SK-MEL-5 (cell line): ENCODE measurements around the gene GUF1. TPM values are rescaled to one million over a fixed set of nuclear protein-coding genes. Genes with fewer than 3 reads are reported as not detected.

Experiments
- DNase-seq: peaks from one replicate; pipeline ENCODE4 v3.0.0-alpha.2; 2016; ENCODE audit warnings: low read depth, low spot score
- in situ Hi-C: cut with HindIII; loops from 2 replicates; pipeline ENCODE4 v1.10.0; 2016; ENCODE audit warnings: low sequenced_read_pairs, high pct_unique_total_duplicates, low pct_unique_long_range_greater_than_20kb
- polyA plus RNA-seq, 2 experiments: library from polyadenylated mRNA; depleted of rRNA; stranded (reverse); fragments of >200 nt; gene quantifications; 2 replicates each; pipeline ENCODE4 v1.2.3, GENCODE V29; 2015
- total RNA-seq: library from RNA; depleted of rRNA; stranded (reverse); fragments of >200 nt; shearing (Covaris generic); gene quantifications from 2 replicates; pipeline ENCODE4 v1.2.3, GENCODE V29; 2014; rRNA removed

Gene GUF1, protein sequence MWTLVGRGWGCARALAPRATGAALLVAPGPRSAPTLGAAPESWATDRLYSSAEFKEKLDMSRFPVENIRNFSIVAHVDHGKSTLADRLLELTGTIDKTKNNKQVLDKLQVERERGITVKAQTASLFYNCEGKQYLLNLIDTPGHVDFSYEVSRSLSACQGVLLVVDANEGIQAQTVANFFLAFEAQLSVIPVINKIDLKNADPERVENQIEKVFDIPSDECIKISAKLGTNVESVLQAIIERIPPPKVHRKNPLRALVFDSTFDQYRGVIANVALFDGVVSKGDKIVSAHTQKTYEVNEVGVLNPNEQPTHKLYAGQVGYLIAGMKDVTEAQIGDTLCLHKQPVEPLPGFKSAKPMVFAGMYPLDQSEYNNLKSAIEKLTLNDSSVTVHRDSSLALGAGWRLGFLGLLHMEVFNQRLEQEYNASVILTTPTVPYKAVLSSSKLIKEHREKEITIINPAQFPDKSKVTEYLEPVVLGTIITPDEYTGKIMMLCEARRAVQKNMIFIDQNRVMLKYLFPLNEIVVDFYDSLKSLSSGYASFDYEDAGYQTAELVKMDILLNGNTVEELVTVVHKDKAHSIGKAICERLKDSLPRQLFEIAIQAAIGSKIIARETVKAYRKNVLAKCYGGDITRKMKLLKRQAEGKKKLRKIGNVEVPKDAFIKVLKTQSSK
- 32.6 and 35.1 TPM in 2 replicates for total RNA-seq
- 28.2 and 43.5 TPM in 2 replicates for polyA plus RNA-seq (2015; cell fraction: cytosol; rRNA removed)
- 38.5 and 43.6 TPM in 2 replicates for polyA plus RNA-seq (2015; cell fraction: nucleus; rRNA removed)

DNA sequence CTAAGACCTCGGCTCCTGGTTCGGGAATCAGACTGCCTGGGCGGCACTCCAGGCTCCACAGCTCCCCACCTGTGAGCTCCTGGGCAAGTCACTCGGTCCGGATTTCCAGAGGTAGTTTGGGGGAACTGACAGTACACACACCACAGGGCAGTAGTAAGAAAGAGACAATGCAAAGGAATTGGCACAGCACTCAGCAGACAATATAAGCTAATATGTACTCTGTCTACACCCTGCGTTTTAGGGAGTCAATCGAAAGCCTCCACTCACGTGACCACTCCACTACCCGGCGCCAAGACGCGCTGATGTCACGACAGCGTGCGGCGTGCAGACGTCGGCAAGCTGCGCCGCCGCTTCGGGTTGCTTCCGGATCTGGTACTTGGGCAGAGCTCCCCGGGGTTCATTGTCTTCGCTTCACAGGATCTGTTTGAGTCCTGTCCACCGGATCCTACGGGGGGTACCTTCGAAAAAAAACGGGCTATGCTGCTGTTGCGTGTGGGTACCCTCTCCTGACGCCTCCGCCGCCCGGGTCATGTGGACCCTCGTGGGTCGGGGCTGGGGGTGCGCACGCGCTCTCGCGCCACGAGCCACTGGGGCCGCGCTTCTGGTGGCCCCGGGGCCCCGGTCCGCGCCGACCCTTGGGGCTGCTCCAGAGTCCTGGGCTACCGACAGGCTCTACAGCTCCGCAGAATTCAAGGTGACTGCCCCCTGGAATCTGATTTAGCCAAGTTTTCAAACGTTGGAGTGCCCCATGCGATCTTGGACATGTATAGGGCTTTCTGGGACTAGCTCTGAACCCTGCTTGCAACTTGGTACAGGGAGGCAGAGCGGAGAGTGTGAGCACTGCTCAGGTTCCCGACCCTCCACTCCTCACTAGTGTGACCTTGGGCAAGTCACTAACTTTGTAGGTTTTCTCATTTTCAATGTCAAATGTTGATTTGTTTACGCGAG, at the start of gene GUF1:
GUF1 (plus strand) TSS at position 327 of the 948 bp plus-strand sequence; CDS start at position 530, 203 bp downstream.
- DNase-seq = peak; percentile 91
- in situ Hi-C loops = no loop called here

DNA sequence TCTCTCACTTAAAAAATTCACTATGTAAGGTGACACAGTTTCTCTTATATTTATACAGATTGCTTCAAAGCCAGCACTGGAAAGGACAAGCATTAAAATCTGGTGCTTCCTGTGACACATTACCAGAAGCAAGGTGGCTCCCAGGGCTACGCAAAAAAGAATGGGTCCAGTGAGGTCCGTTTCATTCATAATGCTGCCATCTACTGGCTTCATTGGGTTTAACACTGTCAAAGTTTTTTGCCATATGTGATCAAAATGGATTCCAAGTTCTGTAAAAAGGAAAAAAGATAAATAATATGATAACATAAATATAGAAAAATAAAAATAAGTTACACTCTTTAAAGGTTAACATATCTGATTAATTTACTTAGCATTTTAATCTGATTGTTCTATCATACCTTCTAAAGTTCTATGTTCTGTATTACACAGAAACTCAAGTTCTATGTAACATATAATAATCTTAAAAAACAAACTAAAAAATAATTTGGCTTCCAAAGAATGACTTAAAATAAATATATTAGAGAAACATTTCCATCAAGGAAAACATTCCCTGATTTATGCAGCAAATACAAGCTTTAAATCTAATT, 48.8 kb upstream of the GUF1 start:
- peak; percentile 78 for DNase-seq
- in situ Hi-C loops = no loop called here

DNA sequence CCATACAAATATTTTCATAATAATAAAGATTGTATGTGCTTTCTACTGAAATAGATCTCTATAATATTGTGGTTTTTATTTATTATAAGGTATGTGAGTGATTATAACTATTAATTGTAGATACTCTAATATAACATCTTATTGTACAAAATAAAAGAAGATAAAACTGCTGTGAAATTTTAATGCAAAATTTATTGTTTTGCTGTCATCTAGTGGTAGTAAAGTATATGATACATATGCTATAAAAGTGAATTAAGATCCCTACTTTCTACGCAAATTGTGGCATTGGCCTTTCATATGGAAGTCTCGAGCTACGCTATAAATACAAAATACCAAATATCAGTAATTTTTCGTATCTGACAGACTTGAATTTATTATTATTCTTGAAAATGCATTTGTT, 46.1 kb upstream of the GUF1 start:
- DNase-seq = no peak
- in situ Hi-C loops = no loop called here

DNA sequence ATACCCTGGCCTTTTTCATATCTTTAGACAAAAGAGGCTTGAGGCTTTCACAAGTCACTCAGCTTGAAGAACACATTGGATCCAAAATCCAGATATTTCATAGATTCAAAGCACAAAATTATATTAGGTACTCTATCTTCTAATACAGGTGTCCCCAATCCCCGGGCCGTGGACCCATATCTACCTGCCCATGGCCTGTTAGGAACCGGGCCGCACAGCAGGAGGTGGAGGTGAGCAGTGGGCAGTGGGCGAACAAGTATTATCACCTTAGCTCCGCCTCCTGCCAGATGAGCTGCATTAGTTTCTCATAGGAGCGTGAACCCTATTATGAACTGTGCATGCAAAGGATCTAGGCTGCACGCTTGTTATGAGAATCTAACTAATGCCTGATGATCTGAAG, 45.5 kb upstream of the GUF1 start:
- no peak for DNase-seq
- in situ Hi-C loops = no loop called here

DNA sequence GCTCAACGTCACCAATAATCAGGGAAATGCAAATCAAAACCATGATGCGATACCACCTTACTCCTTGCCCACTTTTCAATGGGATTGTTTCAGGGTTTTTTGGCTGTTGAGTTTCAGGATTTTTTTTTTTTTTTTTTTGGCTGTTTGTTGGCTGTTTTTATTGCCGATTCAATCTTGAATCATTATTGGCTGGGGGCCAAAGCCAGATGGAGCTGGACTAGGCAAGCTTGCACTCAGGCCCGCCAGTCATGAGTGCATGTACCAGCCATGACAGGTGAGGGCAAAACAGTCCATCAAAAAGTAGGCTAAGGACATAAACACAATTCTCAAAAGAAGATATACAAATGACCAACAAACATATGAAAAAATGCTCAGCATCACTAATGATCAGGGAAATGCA, 40.1 kb upstream of the GUF1 start:
- in situ Hi-C loops = no loop called here
- DNase-seq = no peak

DNA sequence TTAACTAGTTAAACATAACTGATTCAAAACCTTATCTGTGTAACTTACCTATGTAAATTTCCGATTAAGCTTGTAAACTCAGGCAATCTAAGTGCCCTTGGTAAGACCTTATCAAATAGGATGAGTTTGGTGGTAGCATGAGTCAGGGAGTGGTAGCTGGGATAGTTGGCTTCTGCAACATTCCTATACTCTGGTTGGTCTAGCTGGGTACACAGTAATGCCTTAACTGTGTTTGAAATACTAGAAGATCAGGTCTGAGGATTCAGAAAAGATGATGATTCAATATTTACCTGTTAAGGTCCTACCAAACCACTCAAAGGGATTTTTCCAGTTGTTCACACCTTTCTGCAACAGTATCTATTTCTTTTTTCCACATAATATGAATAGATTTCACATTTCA, 32.1 kb upstream of the GUF1 start:
- no peak for DNase-seq

DNA sequence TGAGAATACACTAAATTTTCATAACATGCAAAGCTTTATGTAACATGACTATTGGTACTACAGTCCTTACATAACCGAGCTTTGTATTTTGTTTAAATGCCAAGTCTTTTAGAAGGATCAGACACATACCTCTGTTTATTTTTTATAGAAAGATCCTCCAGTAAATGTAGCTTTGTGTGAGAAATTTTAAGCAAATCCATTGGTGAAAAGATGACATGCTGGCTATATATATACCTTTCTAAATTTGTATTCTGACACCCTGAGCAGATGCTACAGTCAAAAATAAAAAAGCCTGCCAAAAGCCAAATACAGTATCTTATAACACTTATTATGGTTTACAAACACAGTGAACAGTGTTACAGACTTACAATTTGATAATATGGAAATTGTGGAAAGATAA, 26.8 kb upstream of the GUF1 start, which contains the start of gene YIPF7:
YIPF7 (minus strand) TSS at position 201 of the 400 bp plus-strand sequence. CDS start 1,525 bp downstream, outside the sequence.
- in situ Hi-C loops = no loop called here
- no peak for DNase-seq

More for the DNA sequence above, 32.1 kb upstream of the GUF1 start:
- in situ Hi-C loops = no loop called here

DNA sequence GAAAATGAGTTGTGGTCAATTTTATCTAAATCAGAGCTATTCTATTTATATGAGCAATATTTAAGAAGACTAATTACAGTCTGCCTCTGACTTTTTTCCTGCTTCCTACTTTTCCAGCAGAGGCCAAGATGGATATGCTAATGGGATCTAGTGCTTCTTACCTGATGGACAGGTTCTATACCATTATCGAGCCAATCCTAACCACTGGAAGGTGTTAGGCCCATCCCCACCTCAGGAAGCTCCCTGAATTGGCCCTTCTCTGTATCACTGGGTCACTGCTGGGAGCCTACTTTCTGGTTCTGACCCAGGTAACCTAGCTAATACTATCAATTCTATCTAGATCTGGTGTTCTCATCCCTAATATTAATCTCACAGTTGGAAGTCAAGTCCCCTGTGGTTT, 26.2 kb upstream of the GUF1 start:
- no peak for DNase-seq
- in situ Hi-C loops = no loop called here

DNA sequence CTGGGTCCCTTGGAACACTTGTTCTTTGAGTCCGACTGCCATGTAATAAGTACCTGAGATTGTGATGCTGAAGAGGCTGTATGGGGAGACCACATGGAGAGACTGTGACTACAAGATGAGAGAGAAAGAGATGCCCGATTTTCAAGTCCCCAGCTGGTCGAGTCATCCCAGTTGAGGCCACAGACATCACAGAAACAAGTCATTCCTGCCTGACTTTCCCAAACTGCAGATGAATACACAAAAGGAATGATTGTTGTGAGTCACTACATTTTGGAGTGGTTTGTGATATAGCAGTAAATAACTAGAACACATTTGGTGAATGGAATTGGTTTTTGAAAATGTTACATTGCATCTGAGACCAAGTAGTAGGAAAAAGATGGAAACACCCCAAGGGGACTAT, 17.8 kb upstream of the GUF1 start:
- in situ Hi-C loops = no loop called here
- DNase-seq = peak; percentile 23

DNA sequence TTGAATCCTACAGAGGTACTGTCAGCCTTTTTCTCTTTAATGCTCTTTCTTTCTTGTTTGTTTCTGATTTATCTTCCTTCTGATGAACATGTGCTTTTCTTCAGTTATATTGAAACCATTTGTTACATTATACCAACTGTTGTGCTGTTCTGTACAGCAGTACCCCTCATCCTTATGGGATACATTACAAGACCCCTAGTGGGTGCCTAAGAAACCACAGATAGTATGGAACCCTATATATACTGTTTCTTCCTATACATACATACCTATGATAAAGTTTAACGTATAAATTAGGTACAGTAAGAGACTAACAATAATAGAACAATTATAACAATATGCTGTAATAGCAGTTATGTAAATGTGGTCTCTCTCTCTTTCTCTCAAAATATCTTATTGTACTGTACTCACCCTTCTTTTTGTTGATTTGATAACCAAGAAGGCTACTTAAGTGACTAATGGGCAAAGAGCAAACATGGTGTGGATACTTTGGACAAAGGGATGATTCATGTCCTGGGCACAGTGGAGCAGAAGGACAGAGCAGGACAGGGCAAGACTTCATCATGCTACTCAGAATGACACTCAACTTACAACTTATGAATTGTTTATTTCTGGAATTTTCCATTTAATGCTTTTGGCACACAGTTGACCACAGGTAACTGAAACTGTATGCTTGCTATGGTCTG, 16.1 kb upstream of the GUF1 start:
- in situ Hi-C loops = no loop called here
- peak; percentile 4 for DNase-seq

DNA sequence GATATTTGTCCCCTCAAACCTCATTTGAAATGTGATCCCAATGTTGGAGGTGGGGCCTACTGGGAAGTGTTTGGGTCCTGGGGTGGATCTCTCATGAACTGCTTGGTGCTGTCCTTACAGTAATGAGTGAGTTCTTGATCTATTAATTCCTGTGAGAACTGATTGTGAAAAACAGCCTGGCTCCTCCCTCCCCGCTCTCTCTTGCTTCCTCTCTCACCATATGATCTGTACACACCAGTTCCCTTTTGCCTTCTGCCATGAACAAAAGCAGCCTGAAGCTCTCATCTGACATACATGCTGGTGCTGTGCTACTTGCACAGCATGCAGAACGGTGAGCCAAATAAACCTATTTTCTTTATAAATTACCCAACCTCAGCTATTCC, 15.6 kb upstream of the GUF1 start:
- in situ Hi-C loops = no loop called here
- DNase-seq = peak; percentile 10

DNA sequence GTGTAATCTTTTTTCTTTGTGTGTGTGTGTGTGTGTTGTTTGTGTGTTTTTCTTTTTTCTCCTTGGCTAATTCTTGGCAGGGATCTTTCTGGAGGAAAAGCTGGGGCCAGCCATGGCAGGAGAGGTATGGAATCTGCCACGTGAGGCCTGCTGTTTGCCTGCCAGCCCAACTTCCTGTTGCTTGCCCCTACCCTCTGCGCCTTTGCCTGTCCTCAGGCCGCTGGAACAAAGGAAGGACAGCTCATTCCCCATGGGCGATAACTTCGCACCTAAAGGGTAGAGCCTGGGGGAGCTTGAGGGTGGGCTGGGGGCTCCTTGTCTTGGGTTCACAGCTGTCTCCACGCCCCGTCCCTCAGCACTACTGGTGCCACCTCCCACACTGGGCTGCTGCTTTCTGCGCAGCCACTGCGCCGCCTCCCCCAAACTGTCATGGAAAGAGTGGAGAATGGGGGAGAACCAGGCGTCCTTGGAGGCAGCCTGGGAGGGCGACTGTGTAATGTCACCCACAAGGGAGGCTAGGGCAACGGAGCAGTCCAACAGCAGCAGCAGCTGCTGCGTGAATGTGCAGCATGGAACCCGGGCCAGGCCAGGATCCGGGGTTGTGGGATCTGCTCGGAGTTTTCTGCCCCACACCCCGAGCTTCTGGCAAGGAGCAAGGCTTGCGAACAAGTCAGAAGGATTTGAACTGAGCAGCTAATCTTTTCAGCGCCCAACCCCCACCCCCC, 14.5 kb upstream of the GUF1 start:
- in situ Hi-C loops = no loop called here
- no peak for DNase-seq

DNA sequence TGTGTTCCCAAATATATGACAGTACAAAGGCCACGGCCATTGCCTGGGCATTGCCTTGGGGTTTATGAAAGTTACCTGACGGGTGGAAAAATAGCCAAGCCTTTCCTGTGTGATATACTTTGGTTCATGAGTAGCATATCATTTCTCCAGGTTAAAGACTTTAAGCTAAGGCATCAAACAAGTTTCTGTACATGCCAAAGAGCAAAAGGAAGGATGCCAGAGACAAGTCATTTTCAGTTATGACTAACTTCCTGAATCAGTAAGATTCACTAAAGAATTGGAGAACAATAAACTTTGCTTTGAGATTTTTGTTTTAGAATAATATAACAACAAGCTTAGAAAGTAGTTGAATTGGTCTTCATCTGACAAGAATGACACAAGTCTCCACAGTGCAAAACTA, 9.7 kb upstream of the GUF1 start:
- in situ Hi-C loops = no loop called here
- DNase-seq = no peak

DNA sequence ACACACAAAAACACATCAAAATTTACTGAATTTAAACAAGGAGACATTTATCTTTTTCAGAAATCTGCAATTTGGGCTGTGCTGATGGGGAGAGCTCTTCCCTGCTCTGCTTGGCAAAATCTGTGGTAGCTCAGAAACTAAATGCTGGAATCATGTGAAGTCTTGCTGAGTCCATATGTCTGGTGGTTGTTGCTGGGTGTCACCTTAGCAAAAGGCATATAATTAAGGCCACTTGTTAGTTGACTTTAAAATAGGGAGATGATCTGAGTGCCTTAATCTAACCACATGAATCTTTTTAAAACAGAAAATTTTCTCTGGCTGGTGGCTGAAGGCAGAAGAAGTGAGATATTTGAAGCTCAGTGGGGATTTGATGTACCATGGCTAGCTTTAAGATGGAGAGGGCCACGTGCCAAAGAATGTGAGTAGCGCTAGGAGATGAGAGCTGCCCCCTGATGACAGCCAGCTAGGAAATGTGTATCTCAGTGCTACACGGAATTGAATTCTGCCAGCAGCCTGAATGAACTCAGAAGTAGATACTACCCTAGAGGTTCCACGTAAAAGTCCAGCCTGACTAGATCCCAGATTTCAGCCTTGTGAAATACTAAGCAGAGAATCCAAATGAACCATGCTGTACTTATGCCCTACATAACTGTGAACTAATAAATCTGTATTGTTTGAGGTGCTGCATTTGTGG, 7.6 kb upstream of the GUF1 start:
- DNase-seq = no peak
- in situ Hi-C loops = no loop called here

DNA sequence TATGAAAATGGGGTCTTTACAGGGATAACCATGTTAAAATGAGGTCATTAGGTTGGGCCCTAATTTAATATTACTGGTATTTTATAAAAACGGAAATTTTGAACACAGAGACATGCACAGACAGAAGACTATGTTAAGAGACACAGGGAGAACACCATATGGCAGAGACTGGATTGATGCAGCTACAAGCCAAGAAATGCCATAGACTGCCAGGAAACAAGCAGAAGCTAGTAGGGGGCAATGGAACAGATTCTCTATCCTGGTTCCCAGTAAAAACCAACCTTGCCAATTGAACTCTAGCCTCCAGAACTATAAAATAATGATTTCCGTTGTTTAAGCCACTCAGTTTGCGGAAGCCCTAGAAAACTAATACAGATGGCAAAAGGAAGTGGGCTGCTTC, 6.6 kb upstream of the GUF1 start:
- in situ Hi-C loops = no loop called here

DNA sequence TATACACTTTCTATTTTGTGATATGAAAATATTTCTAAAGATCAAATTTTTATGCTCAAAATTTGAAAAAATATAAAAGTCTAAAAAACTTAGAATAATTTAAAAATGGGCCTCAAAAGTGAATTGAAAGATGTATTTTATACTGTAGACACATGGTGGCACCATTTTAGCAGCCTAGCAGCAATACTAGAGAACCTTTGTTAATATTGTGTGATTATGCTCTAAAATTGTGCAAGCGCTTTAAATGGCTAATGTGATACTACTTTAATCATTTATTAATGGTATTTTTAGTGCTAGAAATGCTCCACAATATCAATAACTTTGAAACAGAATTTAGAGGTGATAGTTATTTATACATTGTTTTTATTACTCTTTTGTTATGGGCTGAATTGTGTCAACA, 3.7 kb upstream of the GUF1 start:
- in situ Hi-C loops = no loop called here
- DNase-seq = peak; percentile 10

More for the DNA sequence above, 6.6 kb upstream of the GUF1 start:
- DNase-seq = no peak
